Stimulated activated naive CD8-positive, alpha-beta T cell treated with anti-CD3 and anti-CD28 coated beads, Interleukin-15, amount 100 ng/mL, for 72 hours (primary cell): ENCODE data around the gene MCAT.
"Not testable (repeated sequence)": the region's sequence is repeated elsewhere in the genome, so short reads cannot be mapped to it uniquely, and the experiment has no call there.

ENCODE experiments used
- ATAC-seq: fragments of 150-1000 bp; cut with Tn5 transposase; 2 replicates; pipeline ENCODE4 v1.10.0; 2021; ENCODE audit warnings: mild to moderate bottlenecking, moderate library complexity
- DNase-seq, 2 donors: peaks; one replicate each; pipeline ENCODE4 v3.0.0; 2021 to 2022
- H3K27ac Mint-ChIP-seq, 2 donors: one replicate each; pipeline ENCODE4 v1.8.0; 2022; ENCODE audit warnings: mild to moderate bottlenecking in 2 of 2, mixed read lengths in 2 of 2, moderate library complexity in 2 of 2
- H3K27me3 Mint-ChIP-seq: one replicate; pipeline ENCODE4 v1.8.0; 2022; ENCODE audit warnings: mixed read lengths
- H3K4me1 Mint-ChIP-seq: one replicate; pipeline ENCODE4 v1.8.0; 2022; ENCODE audit warnings: mild to moderate bottlenecking, mixed read lengths
- H3K4me3 Mint-ChIP-seq, 2 donors: one replicate each; pipeline ENCODE4 v1.8.0; 2022; ENCODE audit warnings: mild to moderate bottlenecking in 2 of 2, mixed read lengths in 2 of 2, moderate library complexity in 1 of 2
- H3K9me3 Mint-ChIP-seq, 2 donors: one replicate each; pipeline ENCODE4 v1.8.0; 2022; ENCODE audit warnings: mixed read lengths in 2 of 2

MCAT gene

DNA sequence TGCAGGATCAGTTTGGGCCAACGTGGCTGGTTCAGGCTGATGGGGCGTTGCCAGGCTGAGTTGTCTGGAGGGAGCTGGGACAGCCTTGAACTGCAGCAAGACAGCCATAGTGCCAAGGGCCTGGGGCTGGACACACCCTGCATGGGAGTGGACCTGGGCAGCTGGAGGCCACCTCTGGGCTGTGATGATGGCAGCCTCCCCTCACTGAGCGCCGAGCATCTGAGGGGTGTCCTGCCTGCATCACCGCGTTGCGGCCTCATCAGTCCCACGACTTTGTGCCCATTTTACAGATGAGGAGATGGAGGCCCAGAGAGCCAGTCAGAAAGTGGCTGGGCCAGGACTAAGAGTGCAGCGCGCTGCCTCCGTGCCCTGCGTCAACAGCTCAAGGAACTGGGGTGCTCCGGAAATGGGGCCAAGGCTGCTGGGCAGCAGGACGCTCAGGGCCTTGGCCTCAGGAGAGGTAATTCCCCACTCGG is 7.6 kb upstream of the MCAT start:
- Mint-ChIP-seq H3K9me3 (no peaks in the 10 kb centered on the region), H3K27me3 (no peaks in the 10 kb centered on the region), H3K27ac (peak overlapping the region; percentile 97 to 99), H3K4me3 (peak overlapping the region; percentile 80 to 91), H3K4me1 (peaks cover 56% of the 10 kb centered on the region)
- ATAC-seq = peak; percentile 10
- no peak for DNase-seq

DNA sequence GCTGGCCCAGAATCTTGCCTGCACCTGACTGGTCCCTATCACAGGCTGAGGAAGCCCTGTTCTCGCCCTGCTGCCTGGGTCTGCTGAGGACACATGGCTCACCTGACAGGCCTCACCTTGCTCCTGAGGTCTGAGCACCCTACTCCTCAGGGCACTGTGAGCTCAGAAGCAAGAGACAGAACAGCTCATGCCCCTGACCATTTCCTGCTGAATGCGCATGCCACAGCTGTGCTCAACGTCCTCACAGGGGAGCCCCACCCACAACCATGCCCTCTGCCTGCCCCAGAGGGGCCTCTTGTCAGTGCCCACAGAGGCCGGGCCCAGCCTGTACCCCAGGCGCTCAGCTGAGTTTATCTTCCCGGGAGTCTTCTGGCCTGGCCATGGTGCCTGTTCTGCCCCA is 5.4 kb upstream of the MCAT start:
- H3K27me3 Mint-ChIP-seq = no peaks in the 10 kb centered on the region
- no peaks in the 10 kb centered on the region for H3K9me3 Mint-ChIP-seq
- no peak overlapping the region for H3K4me3 Mint-ChIP-seq
- H3K27ac Mint-ChIP-seq = no peak overlapping the region
- peaks cover 48% of the 10 kb centered on the region for H3K4me1 Mint-ChIP-seq
- DNase-seq = no peak
- ATAC-seq = no peak

DNA sequence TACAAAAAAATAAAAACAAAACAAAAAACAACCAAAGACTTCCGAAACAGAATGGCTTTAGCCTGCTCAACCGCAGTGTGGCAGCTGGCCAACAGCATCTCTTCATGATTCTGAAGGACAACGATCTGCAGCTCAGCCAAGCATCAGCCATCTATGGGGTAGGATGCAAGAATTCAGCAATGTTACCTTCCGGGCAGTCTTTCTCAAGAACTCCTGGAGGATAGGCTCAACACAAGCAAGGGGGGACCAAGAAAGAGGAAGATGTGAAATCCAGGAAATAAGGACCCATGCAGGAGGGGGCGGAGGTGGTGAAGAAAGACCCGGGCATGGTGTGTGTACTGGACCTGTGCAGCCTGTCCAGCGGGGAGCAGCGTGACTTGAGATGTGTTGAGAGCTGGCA is 4.6 kb upstream of the MCAT start:
- no peaks in the 10 kb centered on the region for H3K27me3 Mint-ChIP-seq
- ATAC-seq = no peak
- peak overlapping the region in 1 of 2 donors; percentile 25 for H3K4me3 Mint-ChIP-seq
- peak overlapping the region in 1 of 2 donors; percentile 52 for H3K27ac Mint-ChIP-seq
- peaks cover 47% of the 10 kb centered on the region for H3K4me1 Mint-ChIP-seq
- no peaks in the 10 kb centered on the region for H3K9me3 Mint-ChIP-seq
- no peak for DNase-seq

DNA sequence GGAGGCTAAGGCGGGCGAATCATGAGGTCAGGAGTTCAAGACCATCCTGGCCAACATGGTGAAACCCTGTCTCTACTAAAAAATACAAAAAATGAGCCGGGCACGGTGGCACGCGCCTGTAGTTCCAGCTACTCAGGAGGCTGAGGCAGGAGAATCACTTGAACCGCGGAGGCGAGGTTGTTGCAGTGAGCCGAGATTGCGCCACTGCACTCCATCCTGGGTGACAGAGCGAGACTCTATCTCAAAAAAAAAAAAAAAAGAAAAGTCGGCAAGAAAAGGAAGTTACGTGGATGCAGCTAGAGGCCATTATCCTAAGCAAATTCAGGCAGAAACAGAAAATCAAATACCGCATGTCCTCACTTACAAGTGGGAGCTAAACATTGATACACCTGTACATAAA is 3.1 kb upstream of the MCAT start:
- H3K9me3 Mint-ChIP-seq, H3K4me3 Mint-ChIP-seq, DNase-seq, H3K27me3 Mint-ChIP-seq, ATAC-seq: not testable (repeated sequence)
- Mint-ChIP-seq H3K27ac (peak overlapping the region in 1 of 2 donors; percentile 48), H3K4me1 (peaks cover 56% of the 10 kb centered on the region)

DNA sequence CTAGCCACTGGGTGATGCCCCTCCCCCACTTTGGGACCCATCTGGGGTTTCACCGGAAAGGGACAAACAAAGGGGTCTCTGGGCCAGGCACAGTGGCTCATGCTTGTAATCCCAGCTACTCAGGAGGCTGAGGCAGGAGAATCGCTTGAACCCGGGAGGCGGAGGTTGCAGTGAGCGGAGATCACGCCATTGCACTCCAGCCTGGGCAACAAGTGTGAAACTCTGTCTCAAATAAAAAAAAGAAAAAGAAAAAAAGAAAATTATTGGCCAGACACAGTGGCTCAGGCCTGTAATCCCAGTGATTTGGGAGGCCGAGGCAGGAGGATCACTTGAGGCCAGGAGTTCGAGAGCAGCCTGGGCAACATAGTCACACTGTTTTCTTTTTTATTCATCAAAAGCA is 2.2 kb upstream of the MCAT start:
- peaks cover 54% of the 10 kb centered on the region for H3K4me1 Mint-ChIP-seq
- not testable (repeated sequence) for ATAC-seq, H3K27ac Mint-ChIP-seq, H3K9me3 Mint-ChIP-seq, DNase-seq, H3K27me3 Mint-ChIP-seq, H3K4me3 Mint-ChIP-seq

DNA sequence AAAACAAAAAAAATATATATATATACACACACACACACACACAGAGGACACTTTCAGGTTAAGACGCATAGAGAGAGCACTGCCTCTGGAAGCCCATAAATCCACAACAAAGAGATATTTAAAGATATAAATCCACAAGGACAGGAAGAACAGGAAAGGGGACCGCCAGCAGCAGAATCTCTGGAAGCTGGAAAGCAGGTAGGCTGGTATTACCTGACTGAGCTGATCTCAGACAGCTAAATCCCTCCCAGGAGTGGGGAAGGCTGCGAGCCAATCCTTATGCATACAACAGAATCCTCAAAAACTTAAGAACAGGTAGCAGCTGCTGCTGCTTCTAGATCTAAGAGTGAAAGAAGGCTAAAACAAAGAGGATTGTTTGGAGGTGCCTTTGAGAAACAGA is 1.8 kb upstream of the MCAT start:
- Mint-ChIP-seq H3K27me3 (no peaks in the 10 kb centered on the region), H3K4me1 (peaks cover 54% of the 10 kb centered on the region), H3K4me3 (no peak overlapping the region), H3K9me3 (no peaks in the 10 kb centered on the region), H3K27ac (no peak overlapping the region)
- DNase-seq (no peak), ATAC-seq (no peak)

DNA sequence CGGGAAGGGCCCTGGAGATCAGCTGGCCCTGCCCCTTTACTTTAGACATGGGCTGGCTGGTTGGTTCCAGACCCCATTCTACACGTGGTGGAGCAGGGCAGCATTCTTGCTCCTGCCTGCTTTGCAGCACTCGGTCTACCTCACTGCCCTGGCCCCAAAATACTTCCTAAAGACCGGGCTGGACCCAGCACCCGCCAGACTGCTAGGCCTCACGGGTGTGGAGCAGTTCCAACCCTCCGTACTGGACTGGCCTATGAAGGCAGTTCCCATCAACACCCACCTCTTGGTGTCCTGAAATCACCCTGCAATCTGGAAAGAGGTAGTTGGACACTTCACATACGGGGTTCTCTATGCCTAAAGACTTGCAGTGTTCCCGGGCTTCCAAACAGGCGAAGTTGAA is 6.4 kb downstream of the MCAT start:
- no peaks in the 10 kb centered on the region for H3K27me3 Mint-ChIP-seq
- H3K27ac Mint-ChIP-seq = peak overlapping the region in 1 of 2 donors; percentile 6
- ATAC-seq (no peak), DNase-seq (no peak)
- no peak overlapping the region for H3K4me3 Mint-ChIP-seq
- peaks cover 25% of the 10 kb centered on the region for H3K4me1 Mint-ChIP-seq
- no peaks in the 10 kb centered on the region for H3K9me3 Mint-ChIP-seq

DNA sequence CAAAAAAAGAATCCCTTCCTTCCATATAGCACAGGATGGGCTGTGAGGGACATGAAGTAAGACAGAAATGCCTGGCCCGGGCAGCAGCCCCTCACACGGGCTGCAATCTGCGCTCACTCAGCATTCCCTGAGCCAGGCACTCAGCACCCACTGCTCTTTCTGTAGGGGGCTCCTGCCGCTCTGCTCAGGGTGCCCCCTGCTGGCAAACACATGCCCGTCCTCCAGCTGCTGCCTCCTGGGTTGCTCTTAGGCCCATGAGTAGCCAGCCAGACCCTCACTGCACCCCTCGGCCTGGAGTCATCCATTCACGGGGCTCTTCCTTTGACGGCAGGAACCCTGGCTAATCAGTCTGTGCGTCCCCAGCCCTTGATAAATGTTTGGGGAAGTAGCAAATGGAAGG is 6.9 kb downstream of the MCAT start:
- Mint-ChIP-seq H3K9me3 (no peaks in the 10 kb centered on the region), H3K27me3 (no peaks in the 10 kb centered on the region), H3K4me3 (no peak overlapping the region), H3K4me1 (peaks cover 19% of the 10 kb centered on the region), H3K27ac (peak overlapping the region in 1 of 2 donors; percentile 6)
- ATAC-seq = peak; percentile 67
- peak; percentile 27 to 40 for DNase-seq

DNA sequence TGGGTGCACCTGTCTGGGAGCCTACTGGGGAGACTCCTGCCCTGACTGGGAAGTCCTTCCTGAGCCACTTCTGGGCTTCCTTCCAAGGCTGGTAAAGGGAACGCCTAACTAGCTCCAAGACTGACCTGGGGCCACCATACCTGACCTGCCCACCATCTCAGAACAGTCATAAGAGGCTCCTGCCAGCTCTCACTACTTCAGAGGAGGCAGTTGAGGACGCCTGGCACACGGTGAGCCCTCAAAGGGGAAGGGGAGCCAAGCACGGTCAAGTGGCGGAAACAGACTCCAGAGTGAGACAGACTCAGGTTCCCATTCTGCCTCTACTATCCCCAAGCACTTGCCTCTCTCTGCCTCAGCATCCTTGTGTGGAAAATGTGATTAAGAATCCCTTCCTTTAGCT is 7.6 kb downstream of the MCAT start:
- Mint-ChIP-seq H3K27me3 (no peaks in the 10 kb centered on the region), H3K9me3 (no peaks in the 10 kb centered on the region), H3K4me3 (no peak overlapping the region), H3K4me1 (peaks cover 13% of the 10 kb centered on the region), H3K27ac (peak overlapping the region in 1 of 2 donors; percentile 27)
- ATAC-seq = no peak
- no peak for DNase-seq

DNA sequence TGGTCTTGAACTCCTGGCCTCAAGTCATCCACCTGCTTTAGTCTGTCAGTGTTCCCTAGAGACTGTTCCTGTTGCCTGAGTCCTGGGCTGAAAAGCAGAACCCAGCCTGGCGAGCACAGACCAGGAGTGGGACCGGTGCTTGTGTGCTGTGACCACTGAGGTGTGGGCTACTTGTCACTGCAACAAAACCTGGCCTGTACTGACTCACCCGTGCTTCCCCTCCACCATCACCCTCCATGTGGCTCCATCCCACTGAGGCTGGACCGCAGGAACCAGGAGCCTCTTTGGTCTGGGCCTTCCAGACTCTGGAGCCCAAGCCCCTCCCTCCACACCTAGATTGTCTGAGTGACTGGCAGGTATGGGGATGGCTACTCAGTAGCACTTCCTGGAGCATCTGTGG is 8.6 kb downstream of the MCAT start:
- H3K4me3 Mint-ChIP-seq = no peak overlapping the region
- no peaks in the 10 kb centered on the region for H3K27me3 Mint-ChIP-seq
- H3K9me3 Mint-ChIP-seq = no peaks in the 10 kb centered on the region
- DNase-seq (no peak), ATAC-seq (no peak)
- H3K4me1 Mint-ChIP-seq = peaks cover 9% of the 10 kb centered on the region
- H3K27ac Mint-ChIP-seq = no peak overlapping the region

DNA sequence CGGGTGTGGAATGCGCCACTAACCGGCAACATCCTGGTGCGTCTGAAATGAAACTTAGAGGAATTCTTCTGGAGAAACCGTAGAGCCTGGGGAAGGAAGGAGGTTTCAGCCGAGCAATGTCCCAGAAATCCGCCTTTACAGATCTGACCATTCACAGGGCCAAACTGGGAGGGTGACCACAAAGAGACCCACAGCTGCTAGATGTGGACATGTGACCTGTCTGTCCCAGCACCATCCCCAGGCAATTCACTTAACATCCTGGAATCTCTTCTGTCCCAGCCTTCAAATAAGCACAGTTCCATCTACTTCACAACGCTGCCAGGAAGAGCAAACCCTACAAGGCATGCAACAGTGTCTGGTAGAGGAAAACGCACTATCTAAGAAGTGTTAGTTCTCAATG is 9.8 kb downstream of the MCAT start:
- Mint-ChIP-seq H3K27me3 (no peaks in the 10 kb centered on the region), H3K4me1 (peaks cover 12% of the 10 kb centered on the region), H3K27ac (no peak overlapping the region), H3K4me3 (no peak overlapping the region), H3K9me3 (no peaks in the 10 kb centered on the region)
- ATAC-seq (no peak), DNase-seq (no peak)

DNA sequence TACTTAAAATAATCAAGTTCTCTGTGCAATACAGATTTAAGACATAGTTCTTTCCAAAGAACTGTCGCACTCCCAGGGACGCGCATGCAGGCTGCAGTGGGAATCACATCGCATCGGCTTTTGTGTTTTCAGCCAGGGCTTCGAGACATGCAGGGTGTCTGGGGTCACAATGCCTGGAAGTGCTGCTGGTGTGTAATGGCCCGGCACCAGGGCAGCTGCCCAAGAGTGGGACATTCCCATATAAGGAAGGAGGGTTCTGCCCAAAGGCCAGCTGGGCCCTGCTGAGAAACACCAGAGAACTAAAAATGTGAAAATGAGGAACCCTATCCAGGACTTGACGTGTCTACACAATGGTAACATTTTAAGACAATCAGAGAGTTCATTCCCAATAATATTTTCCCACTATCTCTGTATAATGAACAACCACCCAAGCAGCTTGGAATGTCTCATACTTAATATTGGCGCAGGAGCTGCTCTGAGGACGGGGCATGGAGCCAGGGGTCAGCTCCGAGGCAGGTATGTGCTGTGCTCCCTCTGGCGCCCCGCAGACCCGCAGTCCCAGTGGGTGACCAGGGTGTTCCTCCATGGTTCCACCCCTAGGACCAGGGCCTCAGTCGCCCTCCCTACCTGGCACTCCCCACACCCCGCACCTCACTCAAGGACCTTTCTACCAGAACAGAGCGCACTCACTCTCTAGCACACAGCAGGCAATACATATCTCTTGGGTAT is 11.3 kb downstream of the MCAT start:
- Mint-ChIP-seq H3K4me1 (peaks cover 25% of the 10 kb centered on the region), H3K27me3 (no peaks in the 10 kb centered on the region), H3K27ac (no peak overlapping the region), H3K4me3 (no peak overlapping the region), H3K9me3 (no peaks in the 10 kb centered on the region)
- no peak for ATAC-seq
- DNase-seq = no peak

DNA sequence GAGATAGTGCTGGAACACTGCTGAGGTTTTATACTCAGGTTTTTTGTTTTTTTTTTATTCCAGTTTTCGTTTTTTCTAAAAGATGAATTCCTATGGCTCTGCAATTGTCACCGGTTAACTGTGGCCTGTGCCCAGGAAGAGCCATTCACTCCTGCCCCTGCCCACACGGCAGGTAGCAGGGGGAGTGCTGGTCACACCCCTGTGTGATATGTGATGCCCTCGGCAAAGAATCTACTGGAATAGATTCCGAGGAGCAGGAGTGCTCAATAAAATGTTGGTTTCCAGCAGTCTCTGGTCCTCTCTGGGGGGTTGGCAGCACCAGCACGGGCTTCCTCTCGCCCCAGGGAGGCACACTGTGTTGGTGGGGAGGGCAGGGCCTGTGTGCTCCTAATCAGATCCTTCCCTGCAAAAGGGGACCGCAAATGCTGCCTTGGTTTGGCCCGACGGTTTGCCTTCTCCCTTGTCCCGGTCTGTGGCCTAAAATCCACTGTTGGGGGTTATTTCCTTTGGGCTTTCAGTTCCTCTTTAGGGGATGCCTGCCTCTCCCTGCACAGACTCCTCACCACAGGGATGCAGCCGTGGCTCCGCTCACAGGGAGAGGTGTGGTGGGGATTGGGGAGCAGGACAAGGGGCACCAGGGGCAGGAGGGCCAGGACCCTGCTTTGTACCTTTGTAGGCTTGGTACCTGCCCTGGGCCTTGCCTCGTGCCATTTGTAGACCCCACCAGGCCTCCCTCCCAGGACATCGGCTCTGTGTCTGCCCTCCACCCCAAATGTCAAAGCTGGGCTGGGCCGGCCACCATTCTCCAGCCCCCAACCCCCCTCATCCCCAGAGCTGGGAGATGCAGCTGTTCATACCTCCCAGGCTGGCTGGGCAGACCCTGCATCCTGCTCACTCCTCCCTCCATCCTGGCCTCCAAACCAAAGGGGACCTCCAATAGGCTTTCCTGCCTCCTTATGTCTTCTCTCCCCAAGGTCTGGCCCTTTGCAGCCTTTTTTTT is 13.5 kb downstream of the MCAT start:
- DNase-seq = no peak
- Mint-ChIP-seq H3K27ac (peak overlapping the region in 1 of 2 donors; percentile 42), H3K4me3 (no peak overlapping the region), H3K4me1 (peaks cover 31% of the 10 kb centered on the region), H3K9me3 (no peaks in the 10 kb centered on the region), H3K27me3 (no peaks in the 10 kb centered on the region)
- ATAC-seq = no peak

DNA sequence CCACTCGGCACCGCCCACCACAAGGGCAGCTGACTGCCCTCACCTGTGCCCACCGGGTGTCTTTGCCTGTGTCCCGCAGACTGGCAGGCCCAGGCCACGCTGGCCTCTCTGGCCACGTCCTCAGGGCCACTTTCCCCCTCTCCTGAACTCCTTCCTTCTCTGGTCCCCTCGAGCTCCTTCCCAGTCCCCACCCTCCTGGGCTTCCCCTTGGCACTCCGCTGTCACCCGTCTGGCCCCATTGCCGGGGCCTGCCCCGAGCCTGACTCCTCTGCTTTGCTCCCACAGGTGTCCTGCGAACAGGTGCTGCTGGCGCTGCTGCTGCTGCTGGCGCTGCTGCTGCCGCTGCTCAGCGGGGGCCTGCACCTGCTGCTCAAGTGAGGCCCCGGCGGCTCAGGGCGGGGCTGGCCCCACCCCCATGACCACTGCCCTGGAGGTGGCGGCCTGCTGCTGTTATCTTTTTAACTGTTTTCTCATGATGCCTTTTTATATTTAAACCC is 14.2 kb downstream of the MCAT start:
- DNase-seq (no peak), ATAC-seq (peak; percentile 27)
- Mint-ChIP-seq H3K4me1 (peaks cover 31% of the 10 kb centered on the region), H3K27me3 (no peaks in the 10 kb centered on the region), H3K9me3 (no peaks in the 10 kb centered on the region), H3K4me3 (no peak overlapping the region), H3K27ac (peak overlapping the region in 1 of 2 donors; percentile 53)

DNA sequence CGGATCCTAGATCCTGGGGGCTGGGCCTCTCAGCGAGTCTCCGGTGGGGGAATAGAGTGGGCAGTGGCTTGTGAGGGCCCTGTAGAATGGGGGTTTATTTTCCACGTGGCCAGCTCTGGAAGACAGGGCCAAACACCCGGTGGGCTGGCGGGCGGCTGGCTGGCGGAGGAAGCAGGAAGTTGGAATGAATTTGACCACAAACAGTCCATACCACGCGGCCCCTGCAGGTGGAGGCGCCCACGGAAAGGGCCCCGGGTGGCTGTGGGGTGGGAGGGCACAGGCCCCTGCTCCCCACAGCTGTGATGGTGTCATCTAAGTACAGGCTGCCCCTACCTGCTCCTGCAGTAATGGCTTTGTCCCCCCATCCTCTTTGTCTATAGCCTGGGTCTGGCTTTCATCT is 15.1 kb downstream of the MCAT start:
- ATAC-seq = peak; percentile 27

More for the DNA sequence above, 15.1 kb downstream of the MCAT start:
- Mint-ChIP-seq H3K27me3 (no peaks in the 10 kb centered on the region), H3K4me3 (no peak overlapping the region), H3K27ac (no peak overlapping the region), H3K4me1 (peaks cover 31% of the 10 kb centered on the region), H3K9me3 (no peaks in the 10 kb centered on the region)
- no peak for DNase-seq
